K562 (cell line): ENCODE measurements around the gene TTC9B. TPM values are rescaled to one million over a fixed set of nuclear protein-coding genes. Genes with fewer than 3 reads are reported as not detected.

Experiments used
- ATAC-seq: fragments of 200-7000 bp; cut with Tn5 transposase; 3 replicates; pipeline ENCODE4 v1.9.1; 2020; ENCODE audit warnings: moderate library complexity
- BruUV-seq: library from RNA; stranded (reverse); fragments of 400-500 nt; replicated peaks from 2 replicates; lab custom pipeline; 2021; lab: Mats Ljungman, UMichigan
- CTCF ChIA-PET: fragments of 300-600 bp; formaldehyde crosslinking; extraction: SDS; loops from one replicate; lab custom pipeline; 2021; ENCODE audit warnings: low intra/inter-chr PET ratio; lab: Yijun Ruan, JAX
- POLR2A ChIA-PET: fragments of 300-600, 350-650 bp; sonication (Branson Sonifier 250); formaldehyde crosslinking; extraction: SDS; loops from one replicate; lab custom pipeline; 2021; ENCODE audit warnings: antibody characterized with exemption, inconsistent platforms; lab: Yijun Ruan, JAX
- DNase-seq, 4 experiments: peaks; one replicate each; pipeline versions ENCODE4 v3.0.0 to v3.0.0-alpha.2; 2011 to 2018; ENCODE audit warnings: low spot score in 3 of 4, mixed read lengths in 3 of 4; ENCODE audit errors: extremely low read depth in 1 of 4
- FAIRE-seq: peaks from 2 replicates; lab custom pipeline; 2011; peaks lifted over from hg19 to GRCh38; lab: Jason Lieb, UNC
- H2AFZ ChIP-seq: 2 replicates; pipeline ENCODE4 v1.6.0; 2011; ENCODE audit warnings: low read depth, low read length, control low read depth, inconsistent platforms
- H3K27ac ChIP-seq: fragments of 200-600 bp; 3 replicates; pipeline ENCODE4 v1.8.0; 2011; ENCODE audit warnings: low read depth, mild to moderate bottlenecking, control low read depth, inconsistent platforms, low read length, moderate library complexity, mixed read lengths; ENCODE audit errors: extremely low read depth
- H3K27me3 ChIP-seq, 2 experiments: fragments of 300-600 bp in 1 of 2; 2 replicates in 1 of 2; 3 replicates in 1 of 2; pipeline versions ENCODE4 v1.6.0 to v1.8.0; 2011; ENCODE audit warnings: inconsistent platforms in 2 of 2, low read length in 2 of 2, mild to moderate bottlenecking in 1 of 2, mixed read lengths in 1 of 2, moderate library complexity in 1 of 2; ENCODE audit not compliant: control insufficient read depth in 2 of 2, insufficient read depth in 2 of 2
- H3K36me3 ChIP-seq: fragments of 300-600 bp; 3 replicates; pipeline ENCODE4 v1.8.0; 2011; ENCODE audit warnings: mild to moderate bottlenecking, low read length, inconsistent platforms; ENCODE audit not compliant: control insufficient read depth, insufficient read depth
- H3K4me1 ChIP-seq, 2 experiments: fragments of 200-600 bp in 1 of 2; replicated peaks in 1 of 2; 2 replicates in 1 of 2; 3 replicates in 1 of 2; pipeline versions ENCODE4 v1.5.1 to v1.8.0; 2011; ENCODE audit warnings: inconsistent platforms in 2 of 2, low read length in 2 of 2, mild to moderate bottlenecking in 1 of 2, mixed read lengths in 1 of 2, moderate library complexity in 1 of 2; ENCODE audit not compliant: control insufficient read depth in 2 of 2, insufficient read depth in 2 of 2
- H3K4me2 ChIP-seq: 2 replicates; pipeline ENCODE4 v1.6.1; 2011; ENCODE audit warnings: low read length, control low read depth, inconsistent platforms, mixed read lengths; ENCODE audit not compliant: insufficient read depth
- H3K4me3 ChIP-seq: fragments of 200-600 bp; sonication (generic), shearing (Covaris generic); 2 replicates; pipeline ENCODE4 v1.5.1; 2016; ENCODE audit warnings: control low read depth, inconsistent platforms
- H3K79me2 ChIP-seq: fragments of 200-600 bp; 3 replicates; pipeline ENCODE4 v1.8.0; 2011; ENCODE audit warnings: low read length, inconsistent platforms; ENCODE audit not compliant: control insufficient read depth, insufficient read depth
- H3K9ac ChIP-seq, 2 experiments: 2 replicates each; pipeline versions ENCODE4 v1.6.0 to v1.6.1; 2011; ENCODE audit warnings: low read depth in 2 of 2, low read length in 2 of 2, control low read depth in 1 of 2, inconsistent platforms in 1 of 2, mild to moderate bottlenecking in 1 of 2, mixed read lengths in 1 of 2; ENCODE audit not compliant: insufficient read depth in 1 of 2
- H3K9me1 ChIP-seq: one replicate; pipeline ENCODE4 v1.6.0; 2011; ENCODE audit warnings: inconsistent platforms, mild to moderate bottlenecking, low read length, moderate library complexity; ENCODE audit not compliant: control insufficient read depth, insufficient read depth
- H3K9me3 ChIP-seq: replicated peaks from 2 replicates; pipeline ENCODE4 v1.5.1; 2011; ENCODE audit warnings: low read depth, low read length, inconsistent platforms; ENCODE audit not compliant: control insufficient read depth, insufficient read depth
- H4K20me1 ChIP-seq: replicated peaks from 2 replicates; pipeline ENCODE4 v1.6.1; 2011; ENCODE audit warnings: low read length, inconsistent platforms, mixed read lengths; ENCODE audit not compliant: control insufficient read depth, insufficient read depth
- ARNT ChIP-seq, 2 experiments: fragments of 450-650 bp; IDR thresholded peaks; 2 replicates each; pipeline ENCODE4 v1.6.1; 2016; ENCODE audit warnings: mild to moderate bottlenecking in 1 of 2
- GATAD2A ChIP-seq: fragments of 450-650 bp; IDR thresholded peaks from 2 replicates; pipeline ENCODE4 v1.6.1; 2017
- HINFP ChIP-seq: fragments of 450-650 bp; conservative IDR thresholded peaks from 2 replicates; pipeline ENCODE4 v1.6.1; 2016; ENCODE audit warnings: missing genetic modification characterization, low read depth, mild to moderate bottlenecking, control low read depth, missing compliant biosample characterization
- LCOR ChIP-seq: sonication (generic); formaldehyde crosslinking; IDR thresholded peaks from 2 replicates; pipeline ENCODE4 v1.8.0; 2022; ENCODE audit warnings: mild to moderate bottlenecking, missing genetic modification reagents
- NFE2L1 ChIP-seq: fragments of 450-650 bp; IDR thresholded peaks from 2 replicates; pipeline ENCODE4 v1.6.1; 2016; ENCODE audit warnings: missing genetic modification characterization, low read depth, mild to moderate bottlenecking, missing compliant biosample characterization, moderate library complexity, borderline replicate concordance
- NFIX ChIP-seq: fragments of 250-450 bp; sonication (Bioruptor Pico); IDR thresholded peaks from 2 replicates; pipeline ENCODE4 v1.4.0; 2020; ENCODE audit warnings: low read depth, mild to moderate bottlenecking, moderate library complexity
- NR2C2 ChIP-seq, 2 experiments: fragments of 200-800 bp in 1 of 2; sonication (Bioruptor generic) in 1 of 2; sonication (generic) in 1 of 2; formaldehyde crosslinking in 1 of 2; IDR thresholded peaks; 2 replicates each; pipeline versions ENCODE4 v1.6.1 to v1.8.0; 2016 to 2022; ENCODE audit warnings: mild to moderate bottlenecking in 1 of 2, missing compliant biosample characterization in 1 of 2, missing genetic modification characterization in 1 of 2, missing genetic modification reagents in 1 of 2
- PHB ChIP-seq: fragments of 250-450 bp; sonication (Bioruptor Pico); IDR thresholded peaks from 2 replicates; pipeline ENCODE4 v1.5.0; 2021
- PKNOX1 ChIP-seq: fragments of 450-650 bp; IDR thresholded peaks from 2 replicates; pipeline ENCODE4 v1.6.1; 2016
- RBM25 ChIP-seq: fragments of 200-400 bp; formaldehyde crosslinking; IDR thresholded peaks from 2 replicates; pipeline ENCODE4 v1.6.1; 2018; ENCODE audit warnings: low read length, low read depth, moderate library complexity; ENCODE audit not compliant: severe bottlenecking
- TCF7 ChIP-seq: sonication (generic); IDR thresholded peaks from 2 replicates; pipeline ENCODE4 v1.6.1; 2016; ENCODE audit warnings: antibody characterized with exemption, borderline replicate concordance
- TEAD4 ChIP-seq, 2 experiments: sonication (generic) in 1 of 2; formaldehyde crosslinking in 1 of 2; IDR thresholded peaks; 2 replicates each; pipeline versions ENCODE4 v1.6.1 to v1.8.0; 2012 to 2022; ENCODE audit warnings: borderline replicate concordance in 1 of 2, inconsistent platforms in 1 of 2, low read length in 1 of 2, mild to moderate bottlenecking in 1 of 2, missing genetic modification reagents in 1 of 2
- TFAM ChIP-seq: fragments of 250-450 bp; sonication (Bioruptor Pico); conservative IDR thresholded peaks from 2 replicates; pipeline ENCODE4 v1.5.0; 2021; ENCODE audit warnings: mild to moderate bottlenecking, moderate library complexity
- WGBS: fragments of 100-300 bp; shearing (Covaris generic); methylation state at CpG from one replicate; pipeline ENCODE4 v1.1.6; 2016; ENCODE audit warnings: low coverage, mixed read lengths; ENCODE audit not compliant: insufficient coverage; ENCODE audit errors: missing lambda C conversion rate; 5-methylcytosine and 5-hydroxymethylcytosine counted together
- in situ Hi-C: fragments of 300-500 bp; cut with MboI; formaldehyde crosslinking; loops from 4 replicates; pipeline ENCODE4 v1.15.0; 2018; ENCODE audit warnings: inconsistent platforms, mixed read lengths
- intact Hi-C: fragments of 100-400 bp; cut with micrococcal nuclease; formaldehyde crosslinking; loops from 2 replicates; pipeline ENCODE4 v1.14.2; 2022
- polyA plus RNA-seq, 8 experiments: library from polyadenylated mRNA; depleted of rRNA in 4 of 8; stranded (reverse) in 5 of 8; unstranded in 3 of 8; fragments of >200 nt; fragmentation: Nextera tagmentation in 2 of 8; fragmentation: Illumina TruSeq in 1 of 8; extraction: Ambion mirVana in 2 of 8; extraction: Trizol in 1 of 8; gene quantifications; 2 replicates each; pipeline versions ENCODE4 v1.2.1 to v1.2.3, GENCODE V29; 2011 to 2014; ENCODE audit warnings: inconsistent platforms in 1 of 8, missing spikeins in 1 of 8
- total RNA-seq, 7 experiments: library from RNA; depleted of rRNA in 6 of 7; stranded (reverse); fragments of >200 nt in 6 of 7; fragmentation: Illumina TruSeq in 2 of 7; extraction: Trizol in 2 of 7; gene quantifications; 2 replicates each; pipeline versions ENCODE4 v1.2.1 to v1.2.3, GENCODE V29; 2011 to 2021; ENCODE audit warnings: low replicate concordance in 1 of 7

TTC9B gene
- total and polyA plus RNA-seq, 9 of the 15 experiments (the other 6 are each of a cell fraction or from before 2014, with no cell fraction given), result 0.06 to 0.14 TPM; not detected in 7

GRCh38 chr19:40262422-40262821 lies 44.2 kb upstream of the TTC9B start (continued):
- TF ChIP-seq PHB (CRISPR knock-in tag) (no peak), TEAD4 (IDR thresholded peaks at IDR 0.05; ENCODE audit: low read length) (no peak), TEAD4 (CRISPR knock-in tag; IDR thresholded peaks at IDR 0.05; ENCODE audit: borderline replicate concordance) (no peak), GATAD2A (no peak), HINFP (no peak), RBM25 (no peak), NR2C2 (CRISPR knock-in tag; IDR thresholded peaks at IDR 0.05) (no peak), NR2C2 (tag; IDR thresholded peaks at IDR 0.05) (no peak), TCF7 (no peak), ARNT (IDR thresholded peaks at IDR 0.05) (no peak), NFIX (CRISPR knock-in tag) (no peak)
- TF ChIP-seq, all 486 proteins: peak for 0

DNA sequence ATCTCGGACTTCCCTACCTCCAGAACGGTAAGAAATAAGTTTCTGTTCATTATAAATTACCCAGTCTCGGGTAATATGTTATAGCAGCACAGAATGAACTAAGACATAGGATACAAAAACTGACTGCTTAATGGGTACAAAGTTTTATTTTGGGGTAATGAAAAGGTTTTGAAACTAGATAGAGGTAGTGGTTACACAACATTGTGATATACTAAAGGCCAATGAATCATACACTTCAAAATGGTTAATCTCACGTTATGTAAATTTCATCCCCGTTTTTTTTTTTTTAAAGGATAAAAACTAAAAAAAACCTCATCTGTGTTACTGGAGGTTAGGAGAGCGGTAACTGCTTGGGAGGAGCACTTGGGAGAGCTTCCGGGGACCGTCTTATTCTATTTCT lies 43.4 kb upstream of the TTC9B start:
- peaks cover 81% of the 10 kb centered on the region for H3K79me2 ChIP-seq

More for the DNA sequence above, 43.4 kb upstream of the TTC9B start:
- TF ChIP-seq TFAM (CRISPR knock-in tag), result no peak
- no peak for TF ChIP-seq LCOR (CRISPR knock-in tag)
- TF ChIP-seq NFE2L1, result no peak
- TF ChIP-seq PKNOX1, result no peak
- TF ChIP-seq, all 486 proteins: peak for 0
- peaks cover 10% of the 10 kb centered on the region; the same call in 1 of the 2 replicates for H4K20me1 ChIP-seq
- ChIA-PET CTCF (no interaction called here), POLR2A (no interaction called here)
- in situ Hi-C loops, result no loop called here
- H2AFZ ChIP-seq, result no peak overlapping the region
- H3K9me3 ChIP-seq, result no peaks in the 10 kb centered on the region
- H3K36me3 ChIP-seq, result peaks cover 60% of the 10 kb centered on the region; the same call in 2 of the 3 replicates
- H3K4me3 ChIP-seq, result no peak overlapping the region
- BruUV-seq, result no TSS peak
- H3K27ac ChIP-seq, result no peak overlapping the region
- 81% methylated on average over 7 of the region's 8 CpGs for WGBS
- no peaks in the 10 kb centered on the region for H3K9me1 ChIP-seq
- DNase-seq (no peak), FAIRE-seq (no peak), ATAC-seq (no peak)
- no peak overlapping the region for H3K4me2 ChIP-seq
- peaks cover 0 to 32% of the 10 kb centered on the region in 2 experiments; a peak in 2 of 5 replicates for H3K4me1 ChIP-seq
- intact Hi-C loops, result no loop called here
- H3K9ac ChIP-seq, result no peak overlapping the region
- no peaks in the 10 kb centered on the region for H3K27me3 ChIP-seq
